Heart left ventricle (tissue), 16 donors: ENCODE measurements around the gene CYTIP. TPM values are rescaled to one million over a fixed set of nuclear protein-coding genes. Genes with fewer than 3 reads are reported as not detected.

ENCODE experiments used
- ATAC-seq, 4 donors: fragments of 200-7000 bp; cut with Tn5 transposase; one replicate each; pipeline ENCODE4 v1.9.1; 2020 to 2022; ENCODE audit warnings: moderate library complexity in 4 of 4, mild to moderate bottlenecking in 3 of 4, moderate number of reproducible peaks in 1 of 4
- DNase-seq, 5 donors: peaks; one replicate each; pipeline ENCODE4 v3.0.0-alpha.2; 2020
- H3K27ac ChIP-seq, 12 donors: fragments of 200-600 bp; sonication (generic) in 4 of 12; one replicate each; pipeline versions ENCODE4 v1.5.0 to v1.8.0; 2016 to 2022; ENCODE audit warnings: mild to moderate bottlenecking in 2 of 12
- H3K27me3 ChIP-seq, 9 donors: fragments of 200-600 bp; sonication (generic) in 2 of 9; one replicate each; pipeline versions ENCODE4 v1.5.1 to v1.8.0; 2016 to 2022; ENCODE audit warnings: mild to moderate bottlenecking in 3 of 9
- H3K36me3 ChIP-seq, 9 donors: fragments of 200-600 bp; sonication (generic) in 2 of 9; one replicate each; pipeline versions ENCODE4 v1.5.0 to v1.8.0; 2018 to 2022; ENCODE audit warnings: mild to moderate bottlenecking in 2 of 9
- H3K4me1 ChIP-seq, 12 donors: fragments of 200-600 bp; sonication (generic) in 4 of 12; one replicate each; pipeline versions ENCODE4 v1.5.0 to v1.8.0; 2016 to 2022; ENCODE audit warnings: mild to moderate bottlenecking in 3 of 12
- H3K4me3 ChIP-seq, 12 donors: fragments of 200-600 bp; sonication (generic) in 4 of 12; one replicate each; pipeline versions ENCODE4 v1.5.0 to v1.8.0; 2017 to 2022; ENCODE audit warnings: mild to moderate bottlenecking in 9 of 12, moderate library complexity in 4 of 12
- H3K9me3 ChIP-seq, 12 donors: fragments of 200-600 bp; sonication (generic) in 4 of 12; one replicate each; pipeline versions ENCODE4 v1.5.0 to v1.8.0; 2016 to 2022; ENCODE audit warnings: mild to moderate bottlenecking in 1 of 12
- CTCF ChIP-seq, 12 donors: fragments of 200-600 bp; sonication (generic) in 4 of 12; IDR thresholded peaks; one replicate each; pipeline versions ENCODE4 v1.5.0 to v1.8.0; 2018 to 2022; ENCODE audit warnings: antibody characterized with exemption in 12 of 12, mild to moderate bottlenecking in 5 of 12
- POLR2A ChIP-seq, 2 donors: fragments of 450-650 bp; IDR thresholded peaks; one replicate each; pipeline ENCODE4 v1.6.1; 2017; ENCODE audit warnings: antibody characterized with exemption in 2 of 2, mild to moderate bottlenecking in 2 of 2, moderate library complexity in 2 of 2
- WGBS, 4 donors: extraction: QIAGEN DNeasy Blood & Tissue Kit in 2 of 4; methylation state at CpG; one replicate each; pipeline versions ENCODE4 v1.1.5 to v1.1.7; 2013 to 2018; 5-methylcytosine and 5-hydroxymethylcytosine counted together
- intact Hi-C, 10 donors: fragments of 100-400 bp; cut with DNase I; formaldehyde crosslinking; loops; one replicate each; pipeline versions ENCODE4 v1.11.1 to v1.14.2; 2022
- polyA plus RNA-seq, 2 donors: library from polyadenylated mRNA; stranded (reverse); fragments of 200-250 nt; gene quantifications; one replicate each; pipeline ENCODE4 v1.2.3, GENCODE V29; 2013
- total RNA-seq, 9 donors: library from RNA; depleted of rRNA in 2 of 9; stranded (reverse); fragments of >200 nt in 2 of 9; fragmentation: NEBNext Ultra II Directional in 3 of 9; extraction: Animal tissue kit (Norgen Biotek cat#: 25700) in 3 of 9; gene quantifications; one replicate each; pipeline versions ENCODE4 v1.1.0 to v1.2.4, GENCODE V29; 2016 to 2023
- donor health status: ischemic (EF 13 %, LVEDD 7.1; RV severe dilation, severe dysfunction).
- donor health status: healthy with polysubstance abuse.
- donor health status: DM: no; HTN: yes; CAD: no.
- donor health status: DM: no; HTN: no; CAD: no.
- donor health status: ischemic (EF 25% LVEDD 6.9; RV normal size, moderate dysfunction).
- donor health status: ischemic (EF 25% LVEDD 5.7; RV mildly dilated, moderate dysfunction).
- donor health status: healthy.
- donor health status: DM: yes; HTN: yes; CAD: no.
- donor health status: ischemic (EF 35%, LVEDD 5.7; RV mildly dilated, moderate dysfunction).
- donor health status: nonischemic (EF 11% LVEDD 7.7; RV severe dilation, severe dysfunction).
- donor health status: DM: yes; HTN: yes; CAD: no.
- donor health status: PGD.
- donor health status: ischemic (EF 29% LVEDD 5.4; RV normal size, mild dysfunction).
- donor health status: nonischemic (EF 23%, LVEDD 6.1; RV moderate dilation, normal function).

Gene CYTIP
- total and polyA plus RNA-seq, 11 donors, result 0.38 to 12.0 (median 1.4) TPM

- intact Hi-C loops, result no loop called here
- TF ChIP-seq CTCF (IDR thresholded peaks at IDR 0.05) (no peak), POLR2A (IDR thresholded peaks at IDR 0.05) (no peak)
- peak overlapping the region in 2 of 12 donors; percentile 34 to 94 for H3K27ac ChIP-seq
- peaks cover 0 to 91% (median 0%) of the 10 kb centered on the region in 12 donors for H3K4me1 ChIP-seq
- DNase-seq (no peak), ATAC-seq (no peak)
- no peaks in the 10 kb centered on the region for H3K27me3 ChIP-seq
- 81 to 85% (median 82%) methylated on average over 4 of the region's 4 CpGs for WGBS, 4 donors
- peaks cover 0 to 9% (median 0%) of the 10 kb centered on the region in 12 donors for H3K9me3 ChIP-seq
- H3K36me3 ChIP-seq, result peaks cover 0 to 16% (median 0%) of the 10 kb centered on the region in 9 donors
- peak overlapping the region in 1 of 12 donors; percentile 21 for H3K4me3 ChIP-seq
Observed at GRCh38 chr2:157418239-157418641, 25.6 kb downstream of the CYTIP start.

GRCh38 chr2:157415591-157416101, 28.2 kb downstream of the CYTIP start:
- ATAC-seq (peak in 2 of 4 donors; percentile 19 to 56), DNase-seq (peak in 1 of 5 donors; percentile 52)
- 74 to 85% (median 80%) methylated on average over 11 to 13 of the region's 13 CpGs for WGBS, 4 donors
- peaks cover 0 to 6% (median 0%) of the 10 kb centered on the region in 9 donors for H3K36me3 ChIP-seq
- H3K4me1 ChIP-seq, result peaks cover 0 to 99% (median 0%) of the 10 kb centered on the region in 12 donors
- intact Hi-C loops, result no loop called here
- no peaks in the 10 kb centered on the region for H3K9me3 ChIP-seq
- no peaks in the 10 kb centered on the region for H3K27me3 ChIP-seq
- H3K27ac ChIP-seq, result peak overlapping the region in 1 of 12 donors; percentile 94
- TF ChIP-seq CTCF (IDR thresholded peaks at IDR 0.05), result no peak
- no peak for TF ChIP-seq POLR2A (IDR thresholded peaks at IDR 0.05)
- no peak overlapping the region for H3K4me3 ChIP-seq

- H3K9me3 ChIP-seq, result no peaks in the 10 kb centered on the region
- no peak for DNase-seq
- TF ChIP-seq POLR2A (IDR thresholded peaks at IDR 0.05), result no peak
- TF ChIP-seq CTCF (IDR thresholded peaks at IDR 0.05), result no peak
- H3K36me3 ChIP-seq, result peaks cover 0 to 6% (median 0%) of the 10 kb centered on the region in 9 donors
- 42 to 64% (median 53%) methylated on average over 1 of the region's 1 CpG for WGBS, 4 donors
- peak overlapping the region in 1 of 12 donors; percentile 94 for H3K27ac ChIP-seq
- ATAC-seq, result peak in 3 of 4 donors; percentile 29 to 59 (median 41)
- H3K27me3 ChIP-seq, result no peaks in the 10 kb centered on the region
- peaks cover 0 to 86% (median 0%) of the 10 kb centered on the region in 12 donors for H3K4me1 ChIP-seq
- intact Hi-C loops, result no loop called here
- no peak overlapping the region for H3K4me3 ChIP-seq
Observed at GRCh38 chr2:157414050-157414449, 29.8 kb downstream of the CYTIP start.

- Histone ChIP-seq H3K9me3 (no peaks in the 10 kb centered on the region), H3K4me1 (peaks cover 0 to 80% (median 0%) of the 10 kb centered on the region in 12 donors), H3K27ac (peak overlapping the region in 1 of 12 donors; percentile 94), H3K27me3 (no peaks in the 10 kb centered on the region), H3K36me3 (peaks cover 0 to 6% (median 0%) of the 10 kb centered on the region in 9 donors), H3K4me3 (no peak overlapping the region)
- ATAC-seq, result peak in 1 of 4 donors; percentile 38
- no peak for TF ChIP-seq POLR2A (IDR thresholded peaks at IDR 0.05)
- no peak for TF ChIP-seq CTCF (IDR thresholded peaks at IDR 0.05)
- no peak for DNase-seq
- intact Hi-C loops, result no loop called here
- WGBS, 4 donors, result 77 to 82% (median 80%) methylated on average over 4 of the region's 4 CpGs
Observed at GRCh38 chr2:157413326-157414035, 30.4 kb downstream of the CYTIP start.
